Lower leg skin (tissue), 3 donors: ENCODE data around the gene APOA5.

Experiments used
- POLR2A ChIP-seq, 2 donors: fragments of 450-650 bp; IDR thresholded peaks; one replicate each; pipeline ENCODE4 v1.6.1; 2016 to 2017; ENCODE audit warnings: antibody characterized with exemption in 2 of 2, mild to moderate bottlenecking in 1 of 2, moderate library complexity in 1 of 2
- TF ChIP-seq, protein P1 (sequence below), 3 donors: fragments of 450-650 bp; IDR thresholded peaks; one replicate each; pipeline ENCODE4 v1.5.1; 2016; ENCODE audit warnings: antibody characterized with exemption in 3 of 3, mild to moderate bottlenecking in 3 of 3, moderate library complexity in 2 of 3

DNA sequence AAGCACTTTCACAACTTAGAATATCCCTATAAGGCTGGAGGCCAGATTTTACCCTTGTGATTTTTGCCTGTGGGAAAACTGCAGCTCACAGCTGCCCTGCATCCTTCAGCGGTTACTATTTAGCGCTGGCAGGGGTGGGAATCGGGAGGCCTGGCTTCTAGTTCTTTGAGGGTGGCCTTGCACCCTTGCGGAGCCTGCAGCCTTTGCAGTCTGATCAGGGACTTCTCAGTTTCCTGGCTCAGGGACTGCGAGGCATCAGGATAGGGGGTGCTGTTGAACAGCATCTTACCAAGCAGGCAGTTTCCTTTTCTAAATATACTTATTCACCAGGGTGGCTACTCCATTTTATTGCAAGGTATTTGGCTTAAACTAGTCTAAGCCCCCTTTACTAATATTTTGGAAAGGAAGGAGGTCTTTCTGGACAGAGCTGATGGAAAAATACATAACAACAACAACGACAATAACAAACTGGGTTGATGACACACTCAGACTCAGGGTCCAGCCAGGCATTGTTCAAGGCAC lies 48.6 kb upstream of the APOA5 start:
- TF ChIP-seq, protein P1, sequence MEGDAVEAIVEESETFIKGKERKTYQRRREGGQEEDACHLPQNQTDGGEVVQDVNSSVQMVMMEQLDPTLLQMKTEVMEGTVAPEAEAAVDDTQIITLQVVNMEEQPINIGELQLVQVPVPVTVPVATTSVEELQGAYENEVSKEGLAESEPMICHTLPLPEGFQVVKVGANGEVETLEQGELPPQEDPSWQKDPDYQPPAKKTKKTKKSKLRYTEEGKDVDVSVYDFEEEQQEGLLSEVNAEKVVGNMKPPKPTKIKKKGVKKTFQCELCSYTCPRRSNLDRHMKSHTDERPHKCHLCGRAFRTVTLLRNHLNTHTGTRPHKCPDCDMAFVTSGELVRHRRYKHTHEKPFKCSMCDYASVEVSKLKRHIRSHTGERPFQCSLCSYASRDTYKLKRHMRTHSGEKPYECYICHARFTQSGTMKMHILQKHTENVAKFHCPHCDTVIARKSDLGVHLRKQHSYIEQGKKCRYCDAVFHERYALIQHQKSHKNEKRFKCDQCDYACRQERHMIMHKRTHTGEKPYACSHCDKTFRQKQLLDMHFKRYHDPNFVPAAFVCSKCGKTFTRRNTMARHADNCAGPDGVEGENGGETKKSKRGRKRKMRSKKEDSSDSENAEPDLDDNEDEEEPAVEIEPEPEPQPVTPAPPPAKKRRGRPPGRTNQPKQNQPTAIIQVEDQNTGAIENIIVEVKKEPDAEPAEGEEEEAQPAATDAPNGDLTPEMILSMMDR (IDR thresholded peaks at IDR 0.05): no peak
- TF ChIP-seq POLR2A (IDR thresholded peaks at IDR 0.05): no peak
